ENCODE data around the gene ZMAT2.

The ZMAT2 gene

GRCh38 chr5:140737486-140737885 is 37.2 kb downstream of the ZMAT2 start:
- H3K36me3 ChIP-seq = no peaks in the 10 kb centered on the region
- peaks cover 7% of the 10 kb centered on the region for H3K27me3 ChIP-seq
- H3K27ac ChIP-seq = no peak overlapping the region
- no peaks in the 10 kb centered on the region for H3K9me3 ChIP-seq
- H3K4me1 ChIP-seq (ENCODE audit: control insufficient read depth in 1 of 2, insufficient read depth in 1 of 2, low read depth in 1 of 2, low read length in 1 of 2) = no peaks in the 10 kb centered on the region
- TF ChIP-seq CTCF (IDR thresholded peaks at IDR 0.05) = no peak
- H3K4me3 ChIP-seq (ENCODE audit: low read depth in 1 of 2, low read length in 1 of 2) = no peak overlapping the region

- Histone ChIP-seq H3K4me1 (ENCODE audit: control insufficient read depth in 1 of 2, insufficient read depth in 1 of 2, low read depth in 1 of 2, low read length in 1 of 2) (no peaks in the 10 kb centered on the region), H3K27ac (no peak overlapping the region), H3K9me3 (no peaks in the 10 kb centered on the region), H3K36me3 (no peaks in the 10 kb centered on the region), H3K4me3 (ENCODE audit: low read depth in 1 of 2, low read length in 1 of 2) (no peak overlapping the region), H3K27me3 (no peaks in the 10 kb centered on the region)
- no peak for TF ChIP-seq CTCF (IDR thresholded peaks at IDR 0.05)
Measured at GRCh38 chr5:140741967-140742366, 41.7 kb downstream of the ZMAT2 start.

- TF ChIP-seq CTCF (IDR thresholded peaks at IDR 0.05) = no peak
- Histone ChIP-seq H3K4me3 (ENCODE audit: low read depth in 1 of 2, low read length in 1 of 2) (no peak overlapping the region), H3K9me3 (peaks cover 15% of the 10 kb centered on the region), H3K36me3 (no peaks in the 10 kb centered on the region), H3K27ac (no peak overlapping the region), H3K27me3 (no peaks in the 10 kb centered on the region), H3K4me1 (ENCODE audit: control insufficient read depth in 1 of 2, insufficient read depth in 1 of 2, low read depth in 1 of 2, low read length in 1 of 2) (no peaks in the 10 kb centered on the region)
Measured at GRCh38 chr5:140753561-140753960, 53.3 kb downstream of the ZMAT2 start.

Measured in neutrophil (primary cell).